Muscle of arm (tissue), 12 donors: ENCODE results near the gene FLNC. TPM values are rescaled to one million over a fixed set of nuclear protein-coding genes. Genes with fewer than 3 reads are reported as not detected.

ENCODE experiments used
- polyA plus RNA-seq, 12 donors: library from polyadenylated mRNA; unstranded; fragments of 120-200 nt; gene quantifications; one replicate each; pipeline ENCODE4 v1.2.1, GENCODE V29; 2013; ENCODE audit not compliant: insufficient read length in 12 of 12

Gene FLNC
- polyA plus RNA-seq, 12 donors: 192 to 1,098 (median 430) TPM

Other genes with a start within 250 kb of the FLNC start
- gene GARIN1A, start 158.1 kb upstream of the FLNC start, polyA plus RNA-seq: 1 to 10 TPM in 8 of 12 donors, under 1 TPM in 2, not detected in 2; 0.84 to 4.4 (median 2.0) TPM
- 100 to 1,000 TPM; 231 to 352 (median 285) TPM for gene CALU, start 91.0 kb upstream of the FLNC start, polyA plus RNA-seq
- 1 to 10 TPM in 10 of 12 donors, not detected in 2; 1.4 to 3.9 (median 2.4) TPM for gene OPN1SW, start 54.6 kb upstream of the FLNC start, polyA plus RNA-seq
- 10 to 100 TPM in 10 of 12 donors, not detected in 2; 10.6 to 27.6 (median 19.1) TPM for gene CCDC136, start 38.4 kb upstream of the FLNC start, polyA plus RNA-seq
- gene ATP6V1F, start 32.5 kb downstream of the FLNC start, polyA plus RNA-seq: 100 to 1,000 TPM in 9 of 12 donors, 10 to 100 TPM in 2, not detected in 1; 94.5 to 144 (median 109) TPM
- 1 to 10 TPM in 9 of 12 donors, under 1 TPM in 2, not detected in 1; 0.49 to 7.4 (median 1.4) TPM for gene KCP, start 80.3 kb downstream of the FLNC start, polyA plus RNA-seq
- gene IRF5, start 107.5 kb downstream of the FLNC start, polyA plus RNA-seq: 1 to 10 TPM in 11 of 12 donors, not detected in 1; 1.4 to 9.5 (median 2.0) TPM
- gene TNPO3, start 224.7 kb downstream of the FLNC start, polyA plus RNA-seq: 10 to 100 TPM in 11 of 12 donors, not detected in 1; 28.7 to 34.6 (median 31.2) TPM